HG03520 (cell line): ENCODE measurements around the gene DCAF11.

Source experiments
- ATAC-seq: cut with Tn5 transposase; IDR thresholded peaks from one replicate; pipeline ENCODE4 v1.9.1; 2021; ENCODE audit warnings: mild to moderate bottlenecking, moderate library complexity; ENCODE audit not compliant: unreplicated experiment

Gene DCAF11

DNA sequence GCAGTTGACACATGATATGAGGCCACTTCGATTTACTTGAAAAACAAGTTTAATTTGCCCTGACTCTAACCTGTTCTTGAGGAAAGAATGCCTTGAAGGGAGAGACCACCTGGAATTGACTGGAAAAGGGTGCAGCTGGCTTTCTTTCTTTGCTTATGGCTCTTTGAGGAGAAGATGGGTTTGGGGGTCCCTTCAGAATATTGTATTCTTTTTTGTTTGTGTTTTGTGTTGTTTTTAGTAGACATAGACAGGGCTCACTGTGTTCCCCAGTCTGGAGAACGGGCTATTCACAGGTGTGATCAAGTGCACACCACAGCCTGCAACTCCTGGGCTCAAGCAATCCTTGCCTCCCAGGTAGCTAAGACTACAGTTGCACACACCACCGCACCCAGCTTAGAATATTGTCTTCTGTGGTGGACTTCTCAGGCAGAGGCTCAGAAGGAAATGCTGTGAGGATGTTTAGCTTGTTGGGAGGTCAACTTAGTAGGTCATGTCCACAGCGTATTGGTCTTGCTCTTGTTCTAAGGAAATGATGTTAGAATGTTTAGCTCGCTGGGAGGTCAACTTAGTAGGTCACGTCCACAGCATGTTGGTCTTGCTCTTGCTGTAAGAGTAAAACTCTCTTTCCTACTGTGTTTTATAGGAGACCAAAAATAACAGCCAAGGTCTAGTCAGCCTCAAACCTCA lies 1.7 kb downstream of the DCAF11 start:
- ATAC-seq = no peak

GRCh38 chr14:24117179-24117578 lies 2.6 kb downstream of the DCAF11 start:
- ATAC-seq = no peak

- ATAC-seq = no peak
These were observed 5.1 kb downstream of the DCAF11 start for GRCh38 chr14:24119691-24120090.

DNA sequence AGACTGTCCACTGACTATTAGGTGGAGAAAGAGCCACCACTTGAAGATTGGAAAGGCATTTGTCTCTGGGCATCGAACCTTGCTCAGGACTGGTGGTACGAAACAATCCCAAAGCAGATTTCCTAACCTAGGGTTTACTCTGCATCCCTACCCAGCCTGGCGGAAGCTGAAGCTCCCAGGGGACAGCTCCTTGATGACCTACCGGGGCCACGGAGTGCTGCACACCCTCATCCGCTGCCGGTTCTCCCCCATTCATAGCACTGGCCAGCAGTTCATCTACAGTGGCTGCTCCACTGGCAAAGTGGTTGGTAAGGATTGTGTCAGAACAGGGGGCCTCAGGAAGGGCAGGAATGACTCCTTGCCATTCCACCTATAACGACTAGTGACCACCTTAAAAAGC lies 6.6 kb downstream of the DCAF11 start:
- no peak for ATAC-seq

DNA sequence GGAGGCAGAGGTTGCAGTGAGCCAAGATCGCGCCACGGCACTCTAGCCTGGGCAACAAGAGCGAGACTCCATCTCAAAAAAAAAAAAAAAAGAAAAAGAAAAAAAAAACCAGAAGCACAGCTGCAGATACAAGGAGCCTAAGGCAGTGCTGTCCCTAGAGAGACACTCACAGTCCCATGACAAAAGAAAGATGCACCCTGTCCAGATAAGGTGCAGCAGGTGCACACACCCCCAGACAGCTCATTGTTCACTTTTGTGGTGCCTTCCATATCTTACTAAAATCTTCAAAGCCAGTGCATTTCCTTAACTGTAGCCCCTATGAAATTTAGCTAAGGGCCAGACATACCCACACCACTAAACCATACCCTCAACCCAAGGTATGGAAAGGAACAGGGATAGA lies 7.8 kb downstream of the DCAF11 start:
- ATAC-seq = no peak

DNA sequence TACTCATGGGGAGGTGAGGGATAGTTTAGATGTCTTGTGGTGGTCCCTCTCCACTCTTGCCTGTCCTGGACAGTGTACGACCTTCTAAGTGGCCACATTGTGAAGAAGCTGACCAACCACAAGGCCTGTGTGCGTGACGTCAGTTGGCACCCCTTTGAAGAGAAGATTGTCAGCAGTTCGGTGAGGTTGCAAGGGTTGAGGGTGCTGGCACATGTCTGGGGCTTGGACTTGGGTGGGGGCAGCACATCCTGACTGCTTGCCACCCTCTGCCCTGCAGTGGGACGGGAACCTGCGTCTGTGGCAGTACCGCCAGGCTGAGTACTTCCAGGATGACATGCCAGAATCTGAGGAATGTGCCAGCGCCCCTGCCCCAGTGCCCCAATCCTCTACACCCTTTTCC lies 8.3 kb downstream of the DCAF11 start:
- no peak for ATAC-seq

DNA sequence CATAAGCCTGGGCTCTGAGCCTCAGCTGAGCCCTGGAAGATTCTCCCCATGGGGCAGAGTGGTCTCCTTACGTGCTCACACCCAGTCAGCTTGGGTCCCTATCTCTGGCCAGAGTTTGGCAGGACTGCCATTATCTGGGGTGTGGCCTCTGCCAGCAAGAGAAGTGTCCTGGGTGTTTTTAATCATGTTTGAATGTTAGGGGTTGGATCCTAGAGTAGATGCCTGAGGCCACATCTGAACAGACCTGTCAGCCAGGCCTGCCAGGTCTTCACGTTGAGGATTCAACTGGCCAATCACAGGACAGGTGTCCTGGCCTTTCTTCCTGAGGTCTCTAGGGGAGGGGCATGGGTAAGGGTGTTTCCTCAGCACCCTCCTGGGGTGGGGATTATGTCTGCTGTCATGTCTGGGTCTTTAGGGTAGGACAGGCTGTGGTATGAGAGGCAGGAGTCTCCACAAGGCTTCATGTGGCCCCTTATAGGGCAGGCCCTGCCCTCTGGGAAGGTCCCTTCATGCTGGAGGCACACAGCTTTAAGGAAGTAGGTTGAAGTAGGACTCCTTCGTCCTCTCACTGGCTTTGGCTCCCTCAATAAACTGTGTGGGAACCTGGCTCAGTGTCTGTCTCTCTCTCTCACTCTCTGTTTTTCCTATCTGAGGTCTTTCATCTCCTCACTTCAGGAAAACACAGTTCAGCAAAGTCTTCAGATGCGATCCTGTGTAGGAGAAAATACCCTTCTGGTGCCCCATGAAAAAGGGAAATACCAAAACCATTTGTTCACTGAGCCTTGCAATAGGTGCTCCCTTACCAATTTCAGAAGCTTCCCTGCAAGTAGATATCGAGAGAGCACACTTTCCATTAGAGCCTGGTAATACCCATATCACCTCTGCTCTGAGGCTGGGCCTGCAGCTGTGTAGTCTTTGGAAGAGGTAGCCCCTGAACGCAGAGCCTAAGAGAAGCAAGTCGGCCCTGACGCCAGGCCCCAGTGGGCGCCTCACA lies 9.1 kb downstream of the DCAF11 start:
- no peak for ATAC-seq

DNA sequence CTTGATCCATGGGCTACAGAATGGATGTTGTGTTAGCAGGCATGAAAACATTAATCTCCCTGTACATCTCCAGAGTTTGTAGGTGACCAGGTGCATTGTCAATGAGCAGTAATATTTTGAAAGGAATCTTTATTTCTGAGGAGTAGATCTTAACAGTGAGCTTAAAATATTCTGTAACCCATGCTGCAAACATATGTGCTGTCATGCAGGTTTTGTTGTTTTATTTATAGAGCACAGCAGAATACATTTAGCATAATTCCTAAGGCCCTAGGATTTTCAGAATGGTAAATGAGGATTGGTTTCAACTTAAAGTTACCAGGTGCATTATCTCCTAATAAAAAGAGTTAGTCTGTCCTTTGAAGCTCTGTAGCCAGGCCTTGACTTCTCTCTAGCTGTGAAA lies 12.4 kb downstream of the DCAF11 start:
- no peak for ATAC-seq

GRCh38 chr14:24127673-24128072 lies 13.1 kb downstream of the DCAF11 start:
- ATAC-seq = no peak

DNA sequence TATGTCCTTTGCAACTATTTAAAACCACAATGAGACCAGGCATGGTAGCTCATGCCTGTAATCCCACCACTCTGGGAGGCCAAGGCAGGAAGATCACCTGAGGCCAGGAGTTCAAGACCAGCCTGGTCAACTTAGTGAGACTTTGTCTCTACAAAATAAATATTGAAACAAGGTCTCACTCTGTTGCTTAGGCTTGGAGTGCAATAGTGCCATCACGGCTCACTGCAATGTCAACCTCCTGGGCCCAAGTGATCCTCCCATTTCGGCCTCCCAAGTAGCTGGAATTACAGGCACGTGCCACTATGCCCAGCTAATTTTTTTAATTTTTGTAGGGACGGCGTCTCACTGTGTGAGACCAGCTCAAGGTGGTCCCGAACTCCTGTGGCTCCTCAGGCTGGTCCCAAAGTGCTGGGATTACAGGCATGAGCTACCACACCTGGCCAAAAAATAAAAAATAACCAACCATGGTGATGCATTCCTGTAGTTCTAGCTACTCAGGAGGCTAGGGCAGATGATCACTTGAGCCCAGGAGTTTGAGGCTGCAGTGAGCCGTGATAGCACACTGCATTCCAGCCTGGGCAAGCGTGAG lies 14.9 kb downstream of the DCAF11 start:
- ATAC-seq = no peak

- ATAC-seq = no peak
These were observed 15.8 kb downstream of the DCAF11 start, which contains the start of gene FITM1 for GRCh38 chr14:24130380-24130716. TSS of gene FITM1 (plus strand) at chr14:24130659. CDS start at chr14:24131564, 905 bp downstream.

DNA sequence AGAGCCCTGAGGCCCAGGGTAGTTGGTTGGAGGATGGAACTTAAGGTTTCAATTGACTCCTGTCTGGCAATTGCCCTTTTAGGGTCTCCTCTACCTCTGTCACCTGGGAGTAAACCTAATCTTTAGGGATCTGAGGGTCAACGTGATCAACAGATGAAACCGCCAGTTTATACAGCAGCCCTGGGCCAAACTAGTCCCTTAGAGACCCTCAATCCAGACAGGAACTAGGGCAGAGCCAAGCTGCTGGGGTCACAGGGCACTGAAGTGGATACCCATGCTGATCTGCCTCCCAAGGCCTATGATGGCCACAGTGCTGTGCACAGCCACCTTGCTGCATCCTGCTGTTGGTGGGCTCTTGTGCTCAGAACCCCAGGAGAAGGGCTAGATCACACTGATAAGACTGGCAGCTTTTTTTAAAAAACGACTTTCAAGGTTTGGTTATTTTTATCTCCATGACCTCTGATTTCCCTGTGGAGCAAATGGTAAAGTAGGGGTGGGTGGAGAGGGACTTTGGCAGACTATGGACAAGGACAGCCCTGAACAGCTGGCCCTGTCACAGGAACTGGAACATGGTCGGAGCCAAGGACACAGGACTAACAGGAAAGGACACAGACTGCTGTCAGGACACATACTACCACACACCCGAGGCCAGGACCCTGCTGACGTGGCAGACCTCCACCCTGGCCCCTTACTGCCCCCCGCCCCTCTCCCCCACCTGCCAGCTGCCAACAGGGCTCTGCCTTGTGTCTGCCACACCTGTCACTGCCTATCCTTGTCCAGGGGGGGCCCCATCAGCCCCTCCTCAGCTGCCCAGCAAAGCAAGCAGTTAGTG lies 16.4 kb downstream of the DCAF11 start:
- no peak for ATAC-seq

DNA sequence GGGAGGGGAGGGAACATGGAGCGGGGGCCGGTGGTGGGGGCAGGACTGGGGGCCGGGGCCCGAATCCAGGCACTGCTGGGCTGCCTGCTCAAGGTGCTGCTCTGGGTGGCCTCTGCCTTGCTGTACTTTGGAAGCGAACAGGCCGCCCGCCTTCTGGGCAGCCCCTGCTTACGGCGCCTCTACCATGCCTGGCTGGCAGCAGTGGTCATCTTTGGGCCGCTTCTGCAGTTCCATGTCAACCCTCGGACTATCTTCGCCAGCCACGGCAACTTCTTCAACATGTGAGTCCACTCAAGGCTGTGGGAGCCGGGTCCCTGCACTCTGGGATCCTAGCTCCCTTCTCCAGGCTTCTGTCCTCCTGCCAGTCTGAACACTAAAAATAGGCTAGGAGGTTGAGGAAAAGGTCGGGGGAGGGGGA lies 17.0 kb downstream of the DCAF11 start:
- ATAC-seq = no peak

DNA sequence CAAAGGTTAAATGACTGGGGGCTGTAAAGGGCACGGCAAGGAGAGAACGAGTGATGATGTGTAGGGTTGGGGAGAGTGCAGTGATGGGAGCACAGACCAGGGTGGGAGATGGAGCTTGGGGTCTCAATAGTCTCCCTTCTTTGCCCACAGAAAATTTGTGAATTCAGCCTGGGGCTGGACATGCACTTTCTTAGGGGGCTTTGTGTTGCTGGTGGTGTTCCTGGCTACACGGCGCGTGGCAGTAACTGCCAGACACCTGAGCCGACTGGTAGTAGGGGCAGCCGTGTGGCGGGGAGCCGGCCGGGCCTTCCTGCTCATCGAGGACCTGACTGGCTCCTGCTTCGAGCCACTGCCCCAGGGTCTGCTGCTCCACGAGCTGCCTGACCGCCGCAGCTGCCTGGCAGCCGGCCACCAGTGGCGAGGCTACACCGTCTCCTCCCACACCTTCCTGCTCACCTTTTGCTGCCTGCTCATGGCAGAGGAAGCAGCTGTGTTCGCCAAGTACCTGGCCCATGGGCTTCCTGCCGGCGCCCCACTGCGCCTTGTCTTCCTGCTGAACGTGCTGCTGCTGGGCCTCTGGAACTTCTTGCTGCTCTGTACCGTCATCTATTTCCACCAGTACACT lies 17.6 kb downstream of the DCAF11 start:
- no peak for ATAC-seq

- ATAC-seq = no peak
These were observed 18.4 kb downstream of the DCAF11 start for GRCh38 chr14:24132976-24133375.

DNA sequence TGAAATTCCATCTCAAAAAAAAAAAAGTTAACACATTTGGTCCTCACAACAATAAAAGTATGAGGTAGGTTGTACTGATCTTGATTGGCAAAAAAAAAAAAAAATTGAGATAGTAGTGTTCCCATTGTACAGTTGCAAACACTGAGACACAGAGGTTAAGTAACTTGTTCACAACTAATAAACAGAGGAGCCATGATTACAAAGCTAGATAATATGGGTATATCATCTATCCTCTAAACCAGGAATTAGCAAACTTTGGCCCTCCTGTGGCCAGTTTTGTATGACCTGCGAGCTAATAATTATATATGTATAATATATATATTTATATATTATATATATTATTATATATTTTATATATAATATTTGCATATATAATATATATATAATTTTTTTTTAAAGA lies 19.2 kb downstream of the DCAF11 start:
- no peak for ATAC-seq

- no peak for ATAC-seq
These were observed 20.9 kb downstream of the DCAF11 start for GRCh38 chr14:24135584-24135833.

GRCh38 chr14:24135834-24136683 lies 21.5 kb downstream of the DCAF11 start, which contains the start of gene PSME1:
TSS of gene PSME1 (plus strand) at chr14:24136194. CDS start at chr14:24136263, 69 bp downstream.
- peak; percentile 84 for ATAC-seq

GRCh38 chr14:24136684-24137528 lies 22.3 kb downstream of the DCAF11 start:
- no peak for ATAC-seq
